Tibial nerve (tissue), 4 donors: Measurements from ENCODE around the gene HNRNPA1. TPM values are rescaled to one million over a fixed set of nuclear protein-coding genes. Genes with fewer than 3 reads are reported as not detected.
A peak's percentile ranks its signal among the peaks of the same experiment; 100 is the strongest.

ENCODE experiments used
- DNase-seq, 2 donors: peaks; one replicate each; pipeline ENCODE4 v3.0.0-alpha.2; 2019; ENCODE audit warnings: low spot score in 2 of 2
- H3K27ac ChIP-seq, 4 donors: fragments of 200-600 bp; sonication (generic) in 3 of 4; one replicate each; pipeline ENCODE4 v1.5.1; 2017 to 2019; ENCODE audit warnings: mild to moderate bottlenecking in 1 of 4
- H3K27me3 ChIP-seq, 2 donors: fragments of 200-600 bp; sonication (generic) in 1 of 2; one replicate each; pipeline versions ENCODE4 v1.5.1 to v1.6.0; 2017 to 2019
- H3K36me3 ChIP-seq, 3 donors: fragments of 200-600 bp; sonication (generic); one replicate each; pipeline ENCODE4 v1.5.1; 2018 to 2019
- H3K4me1 ChIP-seq, 4 donors: fragments of 200-600 bp; sonication (generic) in 3 of 4; one replicate each; pipeline ENCODE4 v1.5.1; 2017 to 2019
- H3K4me3 ChIP-seq, 4 donors: fragments of 200-600 bp; sonication (generic) in 3 of 4; one replicate each; pipeline ENCODE4 v1.5.1; 2017 to 2019; ENCODE audit warnings: mild to moderate bottlenecking in 1 of 4, moderate library complexity in 1 of 4
- H3K9me3 ChIP-seq, 4 donors: fragments of 200-600 bp; sonication (generic) in 3 of 4; one replicate each; pipeline ENCODE4 v1.5.1; 2017 to 2019
- EP300 ChIP-seq, 2 donors: sonication (generic); formaldehyde crosslinking; IDR thresholded peaks; one replicate each; pipeline ENCODE4 v1.6.1; 2017; ENCODE audit warnings: antibody characterized with exemption in 2 of 2, mild to moderate bottlenecking in 1 of 2
- POLR2A ChIP-seq, 2 donors: fragments of 450-650 bp; IDR thresholded peaks; one replicate each; pipeline ENCODE4 v1.6.1; 2017; ENCODE audit warnings: antibody characterized with exemption in 2 of 2, mild to moderate bottlenecking in 2 of 2, moderate library complexity in 2 of 2
- WGBS, 2 donors: methylation state at CpG; one replicate each; pipeline ENCODE4 v1.1.5; 2018; 5-methylcytosine and 5-hydroxymethylcytosine counted together
- total RNA-seq, 4 donors: library from RNA; depleted of rRNA; stranded (reverse); fragments of >200 nt; gene quantifications; one replicate each; pipeline ENCODE4 v1.1.0, GENCODE V29; 2016
- TF ChIP-seq, protein P1 (sequence below), 5 experiments: fragments of 200-600 bp in 3 of 5; fragments of 450-650 bp in 2 of 5; sonication (generic) in 3 of 5; IDR thresholded peaks; one replicate each; pipeline ENCODE4 v1.5.1; 2016 to 2019; ENCODE audit warnings: antibody characterized with exemption in 5 of 5, mild to moderate bottlenecking in 3 of 5, moderate library complexity in 2 of 5

Gene HNRNPA1
- total RNA-seq, 4 donors from 2014 or later = 450 to 769 (median 570) TPM

DNA sequence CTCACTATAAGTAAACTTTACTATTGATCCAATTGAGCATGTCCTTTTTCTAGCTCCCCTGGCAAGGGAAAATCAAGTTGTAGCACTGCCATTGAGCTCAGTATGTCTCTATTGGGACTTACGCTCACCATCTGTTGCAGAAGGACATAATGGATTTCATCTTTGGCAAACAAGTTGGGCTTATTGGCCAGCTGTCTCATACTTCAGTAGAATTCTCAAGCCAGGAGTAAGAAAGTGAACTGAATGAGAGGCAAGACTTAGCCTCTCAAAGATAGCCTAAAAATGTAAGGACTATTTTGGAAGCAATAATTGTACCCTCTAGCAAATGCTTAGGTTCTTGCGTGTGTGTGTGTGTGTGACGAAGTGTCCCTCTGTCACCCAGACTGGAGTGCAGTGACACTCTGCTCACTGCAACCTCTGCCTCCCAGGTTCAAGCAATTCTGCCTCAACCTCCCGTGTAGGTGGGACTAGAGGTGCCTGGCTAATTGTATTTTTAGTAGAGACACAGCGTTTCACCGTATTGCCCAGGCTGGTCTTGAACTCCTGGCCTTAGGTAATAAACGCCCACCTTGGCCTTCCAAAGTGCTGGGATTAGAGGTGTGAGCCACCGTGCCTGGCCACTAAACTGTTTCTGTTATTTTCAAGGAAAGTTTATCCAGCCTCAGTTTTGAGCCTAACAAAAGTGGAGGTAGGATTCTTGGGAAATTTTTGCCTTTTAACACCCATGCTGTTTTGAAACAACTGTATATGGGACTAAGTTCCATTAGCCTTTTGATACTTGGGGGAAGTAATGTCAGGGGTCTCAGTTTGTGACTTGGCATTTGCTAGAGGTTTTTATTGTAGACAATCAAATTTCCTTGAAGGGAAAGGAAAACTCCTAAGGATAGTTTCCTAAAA is 7.0 kb downstream of the HNRNPA1 start:
- no peak for DNase-seq
- no peak overlapping the region for H3K4me3 ChIP-seq
- WGBS, 2 donors = 60 to 61% methylated on average over 8 of the region's 8 CpGs
- no peaks in the 10 kb centered on the region for H3K9me3 ChIP-seq
- no peak overlapping the region for H3K27ac ChIP-seq
- H3K27me3 ChIP-seq = no peaks in the 10 kb centered on the region
- TF ChIP-seq POLR2A (IDR thresholded peaks at IDR 0.05) = no peak
- TF ChIP-seq EP300 (IDR thresholded peaks at IDR 0.05) = no peak
- TF ChIP-seq, protein P1, sequence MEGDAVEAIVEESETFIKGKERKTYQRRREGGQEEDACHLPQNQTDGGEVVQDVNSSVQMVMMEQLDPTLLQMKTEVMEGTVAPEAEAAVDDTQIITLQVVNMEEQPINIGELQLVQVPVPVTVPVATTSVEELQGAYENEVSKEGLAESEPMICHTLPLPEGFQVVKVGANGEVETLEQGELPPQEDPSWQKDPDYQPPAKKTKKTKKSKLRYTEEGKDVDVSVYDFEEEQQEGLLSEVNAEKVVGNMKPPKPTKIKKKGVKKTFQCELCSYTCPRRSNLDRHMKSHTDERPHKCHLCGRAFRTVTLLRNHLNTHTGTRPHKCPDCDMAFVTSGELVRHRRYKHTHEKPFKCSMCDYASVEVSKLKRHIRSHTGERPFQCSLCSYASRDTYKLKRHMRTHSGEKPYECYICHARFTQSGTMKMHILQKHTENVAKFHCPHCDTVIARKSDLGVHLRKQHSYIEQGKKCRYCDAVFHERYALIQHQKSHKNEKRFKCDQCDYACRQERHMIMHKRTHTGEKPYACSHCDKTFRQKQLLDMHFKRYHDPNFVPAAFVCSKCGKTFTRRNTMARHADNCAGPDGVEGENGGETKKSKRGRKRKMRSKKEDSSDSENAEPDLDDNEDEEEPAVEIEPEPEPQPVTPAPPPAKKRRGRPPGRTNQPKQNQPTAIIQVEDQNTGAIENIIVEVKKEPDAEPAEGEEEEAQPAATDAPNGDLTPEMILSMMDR (IDR thresholded peaks at IDR 0.05) = no peak
- peaks cover 0 to 46% (median 27%) of the 10 kb centered on the region in 4 donors for H3K4me1 ChIP-seq
- H3K36me3 ChIP-seq = peaks cover 0 to 66% (median 18%) of the 10 kb centered on the region in 3 donors

DNA sequence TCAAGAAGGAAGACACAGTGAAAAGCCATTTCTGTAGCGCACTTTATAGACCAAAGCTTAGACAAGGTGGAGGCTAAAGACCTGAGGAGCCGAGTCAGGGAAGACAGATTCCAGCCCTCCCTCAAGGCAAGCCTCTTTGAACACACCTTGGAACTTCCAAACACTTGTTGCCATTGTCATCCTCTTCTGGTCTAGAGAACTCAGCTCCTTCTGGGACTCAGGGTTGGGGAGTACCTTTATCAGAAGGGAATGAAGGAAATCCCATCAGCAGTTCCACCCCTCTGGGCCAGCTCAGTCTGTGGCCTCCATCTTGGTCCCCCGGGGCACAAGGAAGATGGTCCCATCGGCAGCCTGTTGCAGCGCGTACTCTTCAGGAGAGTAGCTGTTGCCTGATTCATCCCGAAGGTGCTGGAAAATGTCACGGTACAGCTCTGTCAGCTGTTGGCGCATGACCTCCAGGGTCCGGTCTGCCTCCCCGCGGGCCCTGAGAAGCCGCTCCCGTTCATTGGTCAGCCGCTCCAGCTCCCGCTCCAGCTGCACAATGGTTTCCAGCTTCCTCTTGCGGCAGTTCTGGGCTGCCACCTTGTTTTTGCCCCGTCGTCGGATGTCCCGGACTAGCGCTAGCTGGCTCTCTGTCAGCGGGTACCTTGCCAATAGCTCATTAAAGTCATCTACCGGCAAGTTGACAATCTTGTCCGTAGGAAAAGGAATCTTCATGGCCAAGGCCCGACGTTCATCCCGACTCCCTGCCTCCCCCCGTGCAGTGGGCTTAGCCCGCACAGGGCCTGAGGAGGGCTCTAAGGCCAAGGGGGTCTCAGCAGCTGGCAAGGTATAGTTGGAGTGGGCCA is 11.8 kb downstream of the HNRNPA1 start:
- Histone ChIP-seq H3K9me3 (no peaks in the 10 kb centered on the region), H3K4me1 (peaks cover 0 to 16% (median 0%) of the 10 kb centered on the region in 4 donors), H3K36me3 (peaks cover 0 to 24% (median 0%) of the 10 kb centered on the region in 3 donors), H3K4me3 (no peak overlapping the region), H3K27me3 (no peaks in the 10 kb centered on the region), H3K27ac (no peak overlapping the region)
- TF ChIP-seq, protein P1 (IDR thresholded peaks at IDR 0.05) = no peak
- TF ChIP-seq POLR2A (IDR thresholded peaks at IDR 0.05) = no peak
- no peak for TF ChIP-seq EP300 (IDR thresholded peaks at IDR 0.05)
- no peak for DNase-seq
- 90 to 91% methylated on average over 26 to 30 of the region's 30 CpGs for WGBS, 2 donors

DNA sequence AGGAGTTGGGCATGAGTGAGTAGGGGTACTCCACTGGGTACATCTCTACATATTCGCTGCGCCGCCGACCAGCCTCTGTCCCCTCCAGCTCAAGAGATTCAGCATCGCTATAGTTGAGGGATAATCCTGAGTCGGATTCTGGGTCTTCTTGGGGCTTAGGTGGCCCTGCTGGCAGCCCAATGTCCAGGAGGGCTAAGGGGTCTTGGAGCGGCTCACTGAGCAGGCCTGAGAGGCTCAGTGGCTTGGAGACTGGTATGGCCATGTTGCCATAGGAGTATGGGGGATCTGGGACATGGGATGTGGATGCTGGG is 12.4 kb downstream of the HNRNPA1 start:
- H3K36me3 ChIP-seq = peaks cover 0 to 19% (median 0%) of the 10 kb centered on the region in 3 donors
- H3K27me3 ChIP-seq = peaks cover 0 to under 1% of the 10 kb centered on the region in 2 donors
- no peaks in the 10 kb centered on the region for H3K9me3 ChIP-seq
- H3K4me1 ChIP-seq = peaks cover 0 to 12% (median 0%) of the 10 kb centered on the region in 4 donors
- no peak overlapping the region for H3K27ac ChIP-seq
- WGBS, 2 donors = 93 to 97% methylated on average over 7 of the region's 7 CpGs
- TF ChIP-seq, protein P1 (IDR thresholded peaks at IDR 0.05) = no peak
- TF ChIP-seq POLR2A (IDR thresholded peaks at IDR 0.05) (no peak), EP300 (IDR thresholded peaks at IDR 0.05) (no peak)
- DNase-seq = no peak
- H3K4me3 ChIP-seq = no peak overlapping the region

DNA sequence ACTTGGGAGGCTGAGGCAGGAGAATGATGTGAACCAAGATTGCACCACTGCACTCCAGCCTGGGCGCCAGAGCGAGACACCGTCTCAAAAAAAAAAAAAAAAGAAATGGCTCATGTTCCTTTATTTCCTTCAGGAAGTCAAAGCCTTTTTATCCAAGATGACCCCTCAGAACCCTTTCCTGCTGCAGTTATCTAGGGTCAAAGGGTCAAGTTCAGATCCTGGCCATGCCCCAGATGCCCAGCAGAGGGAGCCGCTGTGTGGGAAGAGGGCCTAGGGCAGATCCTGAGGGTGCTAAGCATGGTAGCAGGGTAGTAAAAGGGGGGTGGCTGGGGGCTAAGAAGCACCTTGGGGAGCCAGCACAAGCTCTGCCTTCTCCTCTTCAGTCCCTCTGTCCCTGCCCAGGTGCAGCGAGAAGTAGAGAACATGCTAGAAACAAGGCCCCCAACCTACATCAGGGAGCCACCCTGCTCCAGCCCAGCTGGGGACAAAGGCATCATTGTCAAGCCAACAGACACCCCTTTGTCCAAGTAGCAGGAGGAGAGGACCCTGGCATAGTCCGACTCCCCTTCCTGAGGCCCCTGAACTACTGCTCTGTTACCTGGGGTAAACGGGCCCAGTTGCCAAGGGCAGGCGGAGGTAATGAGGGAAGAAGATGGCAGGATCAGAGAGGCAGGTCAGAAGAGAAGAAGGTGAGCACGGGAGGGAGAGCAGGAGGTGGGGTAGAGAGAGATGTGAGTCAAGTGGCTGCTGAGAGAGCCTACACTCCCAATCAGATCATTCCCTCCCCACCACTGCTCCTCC is 13.8 kb downstream of the HNRNPA1 start:
- 46 to 53% methylated on average over 9 of the region's 9 CpGs for WGBS, 2 donors
- no peak overlapping the region for H3K4me3 ChIP-seq
- no peak overlapping the region for H3K27ac ChIP-seq
- TF ChIP-seq EP300 (IDR thresholded peaks at IDR 0.05) (no peak), POLR2A (IDR thresholded peaks at IDR 0.05) (no peak)
- TF ChIP-seq, protein P1 (IDR thresholded peaks at IDR 0.05) = peak; percentile 57 to 69 (median 65)
- peaks cover 0 to 12% of the 10 kb centered on the region in 2 donors for H3K27me3 ChIP-seq
- peaks cover 0 to 5% (median 0%) of the 10 kb centered on the region in 3 donors for H3K36me3 ChIP-seq
- peak; percentile 29 to 59 for DNase-seq
- H3K9me3 ChIP-seq = no peaks in the 10 kb centered on the region
- H3K4me1 ChIP-seq = peaks cover 0 to 12% (median 0%) of the 10 kb centered on the region in 4 donors
